Epithelial cell of esophagus (primary cell): Measurements from ENCODE around the gene NAALADL1.
"Not testable (repeated sequence)": the region's sequence is repeated elsewhere in the genome, so short reads cannot be mapped to it uniquely, and the experiment has no call there.

Source experiments
- DNase-seq: peaks from one replicate; pipeline ENCODE4 v3.0.0; 2010; ENCODE audit warnings: low read depth
- H3K4me3 ChIP-seq: 2 replicates; pipeline ENCODE4 v1.5.1; 2011; ENCODE audit warnings: mild to moderate bottlenecking, low read length, control low read depth
- CTCF ChIP-seq: IDR thresholded peaks from 2 replicates; pipeline ENCODE4 v1.5.1; 2011; ENCODE audit warnings: low read depth, mild to moderate bottlenecking, low read length, control low read depth, inconsistent platforms; ENCODE audit not compliant: insufficient read depth; ENCODE audit errors: missing control alignments

The NAALADL1 gene

DNA sequence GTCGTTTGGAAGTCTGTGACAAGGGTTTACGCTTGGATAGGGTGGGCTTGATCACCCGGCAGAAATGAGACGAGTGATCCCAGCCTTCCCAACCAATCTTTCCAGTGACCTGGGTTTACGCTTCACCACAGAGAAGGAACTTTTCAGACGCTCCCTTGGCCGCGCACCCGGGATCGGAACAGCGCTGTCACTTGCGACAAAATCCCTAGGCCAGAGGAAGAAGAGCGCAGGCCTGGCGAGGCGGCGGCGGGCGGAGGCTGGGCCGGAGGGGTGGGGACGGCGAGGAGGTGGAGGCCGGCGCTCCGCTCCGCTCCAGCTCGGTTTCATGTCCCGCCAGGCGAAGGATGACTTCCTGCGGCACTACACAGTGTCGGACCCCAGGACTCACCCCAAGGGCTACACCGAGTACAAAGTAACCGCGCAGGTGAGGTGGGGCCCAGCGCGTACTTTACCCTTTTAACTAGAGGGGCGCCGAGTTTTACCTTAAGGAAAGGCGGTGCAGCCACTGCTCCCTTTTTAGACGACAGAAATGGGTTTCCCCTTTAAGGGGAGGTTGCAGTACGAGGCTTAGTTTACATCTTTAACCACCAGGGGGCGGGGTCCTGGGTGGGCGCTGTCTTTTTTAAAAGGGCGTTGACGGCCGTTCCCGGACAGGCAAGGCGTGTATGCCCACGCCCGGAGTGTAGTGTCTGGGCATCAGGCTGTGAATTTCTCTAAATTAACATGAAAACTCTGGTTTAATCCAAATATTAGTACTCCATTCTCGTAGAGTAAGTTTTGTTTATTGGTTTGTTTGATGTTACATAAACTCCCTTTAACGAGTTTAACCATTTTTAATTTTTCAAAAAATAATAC is 30.9 kb downstream of the NAALADL1 start, which contains the start of gene SNX15:
TSS of gene SNX15 (plus strand) at position 227 of the 855 bp plus-strand sequence. CDS start at position 326, 99 bp downstream.
- DNase-seq = peak; percentile 97
- peak within 1 kb of the TSS; percentile 65 for H3K4me3 ChIP-seq
- peak; percentile 64 for TF ChIP-seq CTCF

DNA sequence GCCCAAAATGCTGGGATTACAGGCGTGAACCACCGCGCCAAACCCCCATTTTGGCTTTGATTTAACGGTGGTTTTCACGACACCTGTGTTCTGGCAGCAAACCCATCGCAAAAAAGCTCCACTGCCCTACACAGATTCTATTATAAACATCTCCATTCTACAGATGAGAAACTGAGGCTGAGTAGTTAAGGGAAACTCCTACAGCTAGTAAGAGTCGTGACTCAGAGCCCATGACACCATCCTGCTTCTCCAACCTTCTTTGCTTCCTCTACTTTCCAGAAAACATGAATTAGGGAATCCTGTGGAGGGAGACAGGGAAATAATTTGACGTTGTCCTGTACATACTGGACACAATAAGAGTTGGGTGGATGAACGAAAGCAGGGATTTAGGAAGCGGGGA is 31.5 kb downstream of the NAALADL1 start:
- DNase-seq = peak; percentile 69
- TF ChIP-seq CTCF = no peak
- peak overlapping the region; percentile 65 for H3K4me3 ChIP-seq

DNA sequence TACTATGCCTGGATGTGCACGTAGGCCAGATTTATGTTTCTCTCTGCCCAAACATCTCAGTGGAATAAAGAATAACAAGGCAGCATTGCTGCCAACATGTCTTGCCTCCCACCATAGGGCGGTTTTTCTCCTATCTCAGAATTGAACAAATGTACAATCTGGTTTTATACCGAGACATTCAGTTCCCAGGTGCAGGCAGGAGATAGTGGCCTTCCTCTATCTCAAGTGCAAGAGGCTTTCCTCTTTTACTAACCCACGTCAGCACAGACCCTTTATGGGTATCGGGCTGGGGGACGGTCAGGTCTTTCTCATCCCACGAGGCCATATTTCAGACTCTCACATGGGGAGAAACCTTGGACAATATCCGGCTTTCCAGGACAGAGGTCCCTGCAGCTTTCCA is 34.9 kb downstream of the NAALADL1 start:
- H3K4me3 ChIP-seq, DNase-seq: not testable (repeated sequence)

- H3K4me3 ChIP-seq = no peak overlapping the region
- no peak for TF ChIP-seq CTCF
- DNase-seq = no peak
Observed at GRCh38 chr11:65021509-65021908, 36.8 kb downstream of the NAALADL1 start.

DNA sequence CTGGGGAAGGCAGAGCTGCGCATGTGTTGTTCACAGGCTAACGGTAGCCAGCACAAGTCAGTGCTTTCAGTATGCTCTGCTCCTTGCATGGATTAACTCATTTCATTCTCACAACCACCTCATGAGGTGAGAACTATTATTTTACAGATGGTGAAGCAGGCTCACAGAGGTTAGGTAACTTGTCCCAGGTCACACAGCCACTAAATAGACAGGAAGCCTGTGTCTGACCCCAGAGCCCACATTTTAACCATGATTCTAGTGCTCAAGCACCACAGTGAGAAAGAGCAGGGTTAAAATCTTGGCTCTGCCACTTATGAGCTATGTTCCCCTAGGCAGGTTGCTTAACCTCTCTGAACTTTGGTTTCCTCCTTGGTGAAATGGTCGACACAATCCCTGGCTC is 37.4 kb downstream of the NAALADL1 start:
- no peak for TF ChIP-seq CTCF
- no peak for DNase-seq
- no peak overlapping the region for H3K4me3 ChIP-seq

- no peak for DNase-seq
- H3K4me3 ChIP-seq = no peak overlapping the region
- TF ChIP-seq CTCF = no peak
Observed at GRCh38 chr11:65019824-65020223, 38.5 kb downstream of the NAALADL1 start.

GRCh38 chr11:65017937-65018336 is 40.4 kb downstream of the NAALADL1 start:
- no peak overlapping the region for H3K4me3 ChIP-seq
- DNase-seq = no peak
- no peak for TF ChIP-seq CTCF
